Measurements from ENCODE around the gene RPL37. TPM values are rescaled to one million over a fixed set of nuclear protein-coding genes. Genes with fewer than 3 reads are reported as not detected.

The RPL37 gene
- total RNA-seq, 1 donor from 2014 or later: 965 TPM

GRCh38 chr5:40781843-40782409 lies 53.1 kb downstream of the RPL37 start:
- Histone ChIP-seq H3K4me3 (no peak overlapping the region), H3K36me3 (peaks cover 8% of the 10 kb centered on the region), H3K27me3 (ENCODE audit: low read depth) (no peaks in the 10 kb centered on the region), H3K4me1 (peaks cover 32% of the 10 kb centered on the region), H3K9me3 (no peaks in the 10 kb centered on the region), H3K27ac (no peak overlapping the region)
- DNase-seq (no peak), ATAC-seq (peak; percentile 26 to 55)
- intact Hi-C loops (cut with DNase I): no loop called here
- TF ChIP-seq CTCF (IDR thresholded peaks at IDR 0.05): no peak

- peaks cover 19% of the 10 kb centered on the region for H3K36me3 ChIP-seq
- H3K27ac ChIP-seq: no peak overlapping the region
- ATAC-seq (no peak), DNase-seq (no peak)
- no peak overlapping the region for H3K4me3 ChIP-seq
- intact Hi-C loops (cut with DNase I): no loop called here
- no peaks in the 10 kb centered on the region for H3K27me3 ChIP-seq (ENCODE audit: low read depth)
- TF ChIP-seq CTCF (IDR thresholded peaks at IDR 0.05): no peak
- no peaks in the 10 kb centered on the region for H3K9me3 ChIP-seq
- peaks cover 39% of the 10 kb centered on the region for H3K4me1 ChIP-seq
Observed at GRCh38 chr5:40780858-40781257, 54.2 kb downstream of the RPL37 start.

DNA sequence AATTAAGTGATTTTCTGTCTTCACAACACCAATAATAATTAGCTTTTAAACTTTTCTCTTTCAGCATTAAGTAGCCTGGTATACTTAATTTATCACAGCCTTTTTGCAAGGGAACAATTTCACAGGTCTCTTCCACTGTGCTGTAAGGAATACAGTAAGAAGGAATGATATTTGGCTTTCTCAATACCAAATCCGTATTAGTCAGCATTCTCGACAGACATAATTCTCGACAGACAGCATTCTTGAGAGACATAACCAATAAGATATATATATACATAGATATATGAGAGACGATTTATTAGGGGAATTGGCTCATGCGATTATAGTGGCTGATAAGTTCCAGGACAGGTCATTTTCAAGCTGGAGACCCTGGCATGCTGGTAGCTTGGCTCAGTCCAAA lies 54.8 kb downstream of the RPL37 start:
- TF ChIP-seq CTCF (IDR thresholded peaks at IDR 0.05): no peak
- ATAC-seq: no peak
- H3K9me3 ChIP-seq: no peaks in the 10 kb centered on the region
- no peak overlapping the region for H3K27ac ChIP-seq
- peaks cover 25% of the 10 kb centered on the region for H3K36me3 ChIP-seq
- intact Hi-C loops (cut with DNase I): no loop called here
- H3K4me3 ChIP-seq: no peak overlapping the region
- H3K27me3 ChIP-seq (ENCODE audit: low read depth): no peaks in the 10 kb centered on the region
- H3K4me1 ChIP-seq: peaks cover 43% of the 10 kb centered on the region
- DNase-seq: no peak

GRCh38 chr5:40779561-40779960 lies 55.5 kb downstream of the RPL37 start:
- peaks cover 37% of the 10 kb centered on the region for H3K4me1 ChIP-seq
- intact Hi-C loops (cut with DNase I): no loop called here
- no peak for ATAC-seq

DNA sequence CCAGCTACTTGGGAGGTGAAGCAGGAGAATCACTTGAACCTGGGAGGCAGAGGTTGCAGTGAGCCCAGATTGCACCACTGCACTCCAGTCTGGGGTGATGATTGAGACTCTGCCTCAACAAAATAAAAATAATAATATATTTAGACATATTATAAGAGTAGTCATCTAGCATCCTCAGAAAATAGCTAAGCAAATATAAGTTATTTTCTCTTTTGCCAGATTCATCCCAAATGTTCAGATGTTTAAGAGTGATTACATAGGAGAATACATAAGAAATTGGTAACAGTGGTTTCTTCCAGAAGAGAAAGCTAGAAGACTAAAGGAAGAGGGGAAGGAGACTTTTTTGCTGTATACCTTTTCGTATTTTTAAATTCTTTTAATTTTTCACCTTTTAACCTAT lies 56.9 kb downstream of the RPL37 start:
- Histone ChIP-seq H3K27ac (no peak overlapping the region), H3K4me1 (peaks cover 25% of the 10 kb centered on the region), H3K27me3 (ENCODE audit: low read depth) (no peaks in the 10 kb centered on the region), H3K36me3 (peaks cover 44% of the 10 kb centered on the region), H3K4me3 (no peak overlapping the region), H3K9me3 (no peaks in the 10 kb centered on the region)
- DNase-seq (no peak), ATAC-seq (no peak)
- no peak for TF ChIP-seq CTCF (IDR thresholded peaks at IDR 0.05)
- intact Hi-C loops (cut with DNase I): no loop called here

More at GRCh38 chr5:40779561-40779960, 55.5 kb downstream of the RPL37 start:
- Histone ChIP-seq H3K9me3 (no peaks in the 10 kb centered on the region), H3K27ac (no peak overlapping the region), H3K27me3 (ENCODE audit: low read depth) (no peaks in the 10 kb centered on the region), H3K4me3 (no peak overlapping the region), H3K36me3 (peaks cover 32% of the 10 kb centered on the region)
- no peak for DNase-seq
- no peak for TF ChIP-seq CTCF (IDR thresholded peaks at IDR 0.05)

DNA sequence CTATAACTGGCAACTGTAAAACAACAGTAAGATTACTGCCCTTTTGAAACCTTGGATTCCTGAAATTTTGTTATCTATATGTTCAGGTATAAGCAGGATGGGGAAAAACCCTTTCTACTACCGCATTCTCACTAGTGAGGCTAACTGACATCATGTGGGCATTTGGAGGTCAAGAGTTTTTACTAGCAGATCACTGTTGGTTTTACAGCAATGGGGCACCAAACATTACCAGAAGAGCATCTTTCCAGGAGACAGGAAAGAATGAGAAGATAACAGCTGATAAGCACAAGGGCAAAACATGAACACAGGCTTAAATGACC lies 58.4 kb downstream of the RPL37 start:
- intact Hi-C loops (cut with DNase I): no loop called here
- no peaks in the 10 kb centered on the region for H3K27me3 ChIP-seq (ENCODE audit: low read depth)
- H3K9me3 ChIP-seq: no peaks in the 10 kb centered on the region
- H3K36me3 ChIP-seq: peaks cover 55% of the 10 kb centered on the region
- no peak for TF ChIP-seq CTCF (IDR thresholded peaks at IDR 0.05)
- no peak overlapping the region for H3K4me3 ChIP-seq
- no peak for DNase-seq
- no peak for ATAC-seq
- no peak overlapping the region for H3K27ac ChIP-seq
- peaks cover 17% of the 10 kb centered on the region for H3K4me1 ChIP-seq

All from lower lobe of right lung (tissue), 2 donors.